Smooth muscle cell (in vitro differentiated cells): Measurements from ENCODE around the gene CTSW. TPM values are rescaled to one million over a fixed set of nuclear protein-coding genes. Genes with fewer than 3 reads are reported as not detected.

Experiments
- DNase-seq: peaks from one replicate; lab custom pipeline; 2025; ENCODE audit not compliant: unreplicated experiment; lab: John Stamatoyannopoulos, UW
- H2AFZ ChIP-seq: fragments of 200-600 bp; sonication (generic); 2 replicates; pipeline ENCODE4 v1.6.0; 2016; ENCODE audit warnings: antibody characterized with exemption, low read depth, mild to moderate bottlenecking
- H3F3A ChIP-seq: fragments of 200-600 bp; sonication (generic); 2 replicates; pipeline ENCODE4 v1.6.0; 2017; ENCODE audit warnings: antibody characterized with exemption, low read depth
- H3K27ac ChIP-seq: fragments of 200-600 bp; sonication (generic); 2 replicates; pipeline ENCODE4 v1.5.1; 2016; ENCODE audit warnings: low read depth, mild to moderate bottlenecking
- H3K27me3 ChIP-seq: fragments of 200-600 bp; sonication (generic); 2 replicates; pipeline ENCODE4 v1.6.1; 2016; ENCODE audit warnings: low read depth, mild to moderate bottlenecking
- H3K36me3 ChIP-seq: fragments of 200-600 bp; sonication (generic); 2 replicates; pipeline ENCODE4 v1.5.1; 2016; ENCODE audit warnings: low read depth
- H3K4me1 ChIP-seq: fragments of 200-600 bp; sonication (generic); 2 replicates; pipeline ENCODE4 v1.5.1; 2016; ENCODE audit warnings: low read depth
- H3K4me2 ChIP-seq: fragments of 200-600 bp; sonication (generic); 2 replicates; pipeline ENCODE4 v1.6.0; 2016; ENCODE audit warnings: mild to moderate bottlenecking
- H3K4me3 ChIP-seq: fragments of 200-600 bp; sonication (generic); 2 replicates; pipeline ENCODE4 v1.5.1; 2016; ENCODE audit warnings: mild to moderate bottlenecking
- H3K79me2 ChIP-seq: fragments of 200-600 bp; sonication (generic); 2 replicates; pipeline ENCODE4 v1.6.0; 2016; ENCODE audit warnings: low read depth, mild to moderate bottlenecking
- H3K9ac ChIP-seq: fragments of 200-600 bp; sonication (generic); 2 replicates; pipeline ENCODE4 v1.6.0; 2016; ENCODE audit warnings: low read depth
- H3K9me3 ChIP-seq: fragments of 200-600 bp; sonication (generic); replicated peaks from 2 replicates; pipeline ENCODE4 v1.5.1; 2016; ENCODE audit warnings: low read depth
- H4K20me1 ChIP-seq: fragments of 200-600 bp; sonication (generic); 2 replicates; pipeline ENCODE4 v1.6.0; 2016; ENCODE audit warnings: low read depth
- CTCF ChIP-seq: fragments of 200-600 bp; sonication (generic); IDR thresholded peaks from 2 replicates; pipeline ENCODE4 v1.5.1; 2017; ENCODE audit warnings: borderline replicate concordance, mild to moderate bottlenecking, antibody characterized with exemption; ENCODE audit not compliant: insufficient read depth, poor library complexity, severe bottlenecking
- WGBS: methylation state at CpG from one replicate; pipeline ENCODE4 v1.1.7; 2016; ENCODE audit warnings: low lambda C conversion rate; 5-methylcytosine and 5-hydroxymethylcytosine counted together
- polyA plus RNA-seq: library from polyadenylated mRNA; unstranded; fragments of >200 nt; fragmentation: Nextera tagmentation; extraction: Ambion mirVana; gene quantifications from 2 replicates; pipeline ENCODE4 v1.2.1, GENCODE V29; 2016
- total RNA-seq: library from RNA; depleted of rRNA; stranded (reverse); fragments of >200 nt; gene quantifications from 2 replicates; pipeline ENCODE4 v1.2.3, GENCODE V29; 2014

The CTSW gene
- total and polyA plus RNA-seq, 2 experiments from 2014 or later, result not detected

GRCh38 chr11:65896034-65896999 lies 16.7 kb downstream of the CTSW start:
- Histone ChIP-seq H3K9ac (no peak overlapping the region), H3K27ac (no peak overlapping the region), H3F3A (peaks cover 15% of the 10 kb centered on the region), H3K9me3 (no peaks in the 10 kb centered on the region), H4K20me1 (peaks cover 64% of the 10 kb centered on the region), H3K4me3 (no peak overlapping the region), H3K4me1 (peaks cover 12% of the 10 kb centered on the region), H3K36me3 (no peaks in the 10 kb centered on the region), H2AFZ (no peak overlapping the region), H3K27me3 (no peaks in the 10 kb centered on the region), H3K4me2 (no peak overlapping the region), H3K79me2 (peaks cover 70% of the 10 kb centered on the region)
- WGBS, result 97% methylated on average over 14 of the region's 14 CpGs
- DNase-seq, result no peak
- TF ChIP-seq CTCF, result no peak

DNA sequence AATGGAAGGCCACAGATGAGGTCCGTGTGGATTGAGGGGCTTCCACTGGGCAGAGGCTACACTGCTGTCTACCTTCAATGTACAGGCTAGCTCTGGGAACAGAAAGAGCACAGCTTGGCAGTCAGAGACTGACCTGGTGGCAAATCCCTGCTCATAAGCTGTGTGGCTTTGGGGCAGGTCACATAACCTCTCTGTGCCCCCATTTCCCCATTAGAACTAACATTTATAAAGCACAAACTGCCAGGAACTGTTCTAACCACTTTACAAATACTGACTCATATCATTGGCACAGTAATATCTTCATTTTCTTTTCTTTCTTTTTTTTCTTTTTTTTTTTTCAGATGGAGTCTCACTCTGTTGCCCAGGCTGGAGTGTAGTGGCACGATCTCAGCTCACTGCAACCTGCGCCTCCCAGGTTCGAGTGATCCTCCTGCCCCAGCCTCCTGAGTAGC lies 17.4 kb downstream of the CTSW start:
- no peak overlapping the region for H3K27ac ChIP-seq
- no peak overlapping the region for H3K4me2 ChIP-seq
- no peaks in the 10 kb centered on the region for H3K9me3 ChIP-seq
- H3K36me3 ChIP-seq, result no peaks in the 10 kb centered on the region
- H3F3A ChIP-seq, result peaks cover 21% of the 10 kb centered on the region
- no peak overlapping the region for H2AFZ ChIP-seq
- peaks cover 66% of the 10 kb centered on the region for H3K79me2 ChIP-seq
- no peak for DNase-seq
- TF ChIP-seq CTCF, result no peak
- H4K20me1 ChIP-seq, result peaks cover 57% of the 10 kb centered on the region
- no peaks in the 10 kb centered on the region for H3K27me3 ChIP-seq
- H3K4me1 ChIP-seq, result peaks cover 15% of the 10 kb centered on the region
- no peak overlapping the region for H3K4me3 ChIP-seq
- H3K9ac ChIP-seq, result no peak overlapping the region
- WGBS, result 97% methylated on average over 4 of the region's 4 CpGs

GRCh38 chr11:65898656-65899355 lies 19.2 kb downstream of the CTSW start:
- H3K4me3 ChIP-seq, result peak overlapping the region; percentile 89
- H3F3A ChIP-seq, result peaks cover 26% of the 10 kb centered on the region
- WGBS, result 28% methylated on average over 22 of the region's 28 CpGs
- no peaks in the 10 kb centered on the region for H3K27me3 ChIP-seq
- no peaks in the 10 kb centered on the region for H3K9me3 ChIP-seq
- TF ChIP-seq CTCF, result no peak
- no peak for DNase-seq
- H3K4me2 ChIP-seq, result peak overlapping the region; percentile 99
- peak overlapping the region; percentile 82 for H3K27ac ChIP-seq
- peaks cover 25% of the 10 kb centered on the region for H3K4me1 ChIP-seq
- peak overlapping the region; percentile 99 for H3K9ac ChIP-seq
- peaks cover 54% of the 10 kb centered on the region for H3K79me2 ChIP-seq
- H3K36me3 ChIP-seq, result no peaks in the 10 kb centered on the region
- H4K20me1 ChIP-seq, result peaks cover 45% of the 10 kb centered on the region
- H2AFZ ChIP-seq, result no peak overlapping the region
